CD4-positive, alpha-beta T cell treated with Interferon gamma for 1 hour (primary cell): ENCODE measurements around the gene C19orf47.
A peak's percentile ranks its signal among the peaks of the same experiment; 100 is the strongest.
"Not testable (repeated sequence)": the region's sequence is repeated elsewhere in the genome, so short reads cannot be mapped to it uniquely, and the experiment has no call there.

Experiments
- DNase-seq: peaks from one replicate; pipeline ENCODE4 v3.0.0-alpha.2; 2020

Gene C19orf47

DNA sequence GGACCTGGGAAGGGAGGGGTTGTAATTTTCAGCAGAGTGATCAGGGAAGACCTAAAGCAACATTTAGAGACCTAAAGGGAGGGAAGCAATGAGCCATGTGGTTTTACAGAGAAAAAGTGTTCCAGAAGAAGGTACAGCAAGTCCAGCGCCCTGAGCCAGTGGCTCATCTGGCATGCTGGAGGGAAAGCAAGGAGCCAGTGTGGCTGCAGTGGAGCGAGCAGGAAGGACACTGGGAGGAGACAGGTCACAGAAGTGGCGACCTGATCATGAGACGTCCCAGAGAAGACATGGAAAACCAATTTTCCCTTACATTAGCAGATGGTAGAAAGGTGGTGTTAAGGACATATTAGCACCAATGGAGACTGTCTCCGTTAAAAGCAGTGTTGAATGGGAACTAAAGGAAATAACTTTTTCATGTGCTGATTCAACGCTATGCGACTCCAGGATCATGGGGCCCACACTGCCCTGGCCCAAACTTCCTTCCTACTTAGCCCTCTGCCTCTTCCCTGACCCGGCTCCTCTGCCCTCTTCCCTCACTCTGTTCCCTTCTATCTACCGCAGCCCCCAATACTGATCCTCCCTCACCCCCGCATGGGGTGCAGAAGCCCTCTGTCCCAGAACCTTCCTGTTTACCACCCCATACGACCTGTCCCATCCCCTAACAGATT lies 5.4 kb downstream of the C19orf47 start:
- DNase-seq, result no peak

DNA sequence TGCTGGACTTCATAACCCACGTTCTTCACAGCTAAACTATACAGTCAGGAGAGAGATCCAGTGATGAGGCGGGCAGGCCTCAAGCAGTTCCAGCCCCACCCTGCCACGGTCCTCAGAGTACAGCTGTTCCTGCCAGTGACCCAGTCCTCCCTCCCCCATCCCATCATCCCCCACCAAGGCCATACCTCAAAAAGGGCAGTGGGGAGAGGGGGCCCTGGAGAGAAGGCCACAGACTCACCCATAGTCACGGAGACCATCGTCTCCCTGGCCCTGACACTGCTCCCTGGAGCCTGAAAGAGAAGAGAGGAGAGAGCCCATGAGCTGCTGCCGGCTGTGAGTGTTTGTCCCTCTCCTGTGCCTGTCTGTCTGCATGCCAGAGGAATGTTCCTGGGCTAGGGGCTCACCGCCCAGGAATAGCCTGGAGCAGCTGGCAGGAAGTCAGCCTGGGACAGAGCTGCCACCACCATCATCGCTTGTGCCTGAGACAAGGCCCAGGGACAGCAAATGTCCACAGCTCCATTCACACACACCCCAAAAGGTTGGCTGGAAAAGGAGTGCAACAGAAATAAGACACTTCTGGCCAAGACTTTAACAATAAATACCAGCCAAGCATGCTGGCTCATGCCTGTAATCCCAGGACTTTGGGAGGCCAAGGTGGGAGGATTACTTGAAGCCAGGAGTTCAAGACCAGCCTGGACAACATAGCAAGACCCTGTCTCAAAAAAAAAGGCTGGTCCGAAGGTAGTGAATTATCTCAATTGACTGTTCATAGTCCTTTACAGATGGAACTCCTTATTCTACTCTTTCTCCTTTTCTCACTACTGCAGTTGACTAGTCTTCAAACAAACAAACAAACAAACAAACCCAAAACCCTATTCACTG lies 6.4 kb downstream of the C19orf47 start:
- DNase-seq, result no peak

DNA sequence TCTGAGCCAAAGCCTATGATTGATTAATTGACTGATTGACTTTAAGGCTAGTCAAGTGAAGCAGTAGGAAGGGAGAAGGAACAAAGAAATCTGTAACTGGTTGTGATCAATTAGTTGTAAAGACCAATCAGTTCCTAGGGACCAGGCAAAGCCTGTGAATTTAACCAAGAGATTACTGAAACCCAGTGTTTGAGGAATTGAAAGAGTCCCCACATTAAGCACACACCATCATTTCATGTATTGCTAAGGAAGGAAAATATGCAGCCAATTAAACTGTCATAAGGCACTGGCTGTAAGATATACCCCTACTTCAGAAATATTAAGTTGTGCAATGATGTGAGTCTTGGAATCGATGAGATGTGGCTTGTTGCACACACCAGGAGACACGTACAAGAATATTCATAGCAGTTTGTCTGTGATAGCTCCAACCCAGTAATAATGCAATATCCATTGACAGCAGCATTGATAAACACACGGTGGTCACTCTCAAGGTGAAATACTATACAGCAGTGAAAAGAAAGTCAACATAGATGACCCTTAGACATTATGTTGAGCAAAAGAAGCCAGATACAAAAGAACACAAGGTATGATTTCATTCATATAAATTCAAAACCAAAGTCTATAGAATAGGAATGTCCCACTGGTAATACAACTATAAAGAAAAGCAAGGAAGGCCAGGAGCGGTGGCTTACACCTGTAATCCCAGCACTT lies 9.0 kb downstream of the C19orf47 start:
- no peak for DNase-seq

DNA sequence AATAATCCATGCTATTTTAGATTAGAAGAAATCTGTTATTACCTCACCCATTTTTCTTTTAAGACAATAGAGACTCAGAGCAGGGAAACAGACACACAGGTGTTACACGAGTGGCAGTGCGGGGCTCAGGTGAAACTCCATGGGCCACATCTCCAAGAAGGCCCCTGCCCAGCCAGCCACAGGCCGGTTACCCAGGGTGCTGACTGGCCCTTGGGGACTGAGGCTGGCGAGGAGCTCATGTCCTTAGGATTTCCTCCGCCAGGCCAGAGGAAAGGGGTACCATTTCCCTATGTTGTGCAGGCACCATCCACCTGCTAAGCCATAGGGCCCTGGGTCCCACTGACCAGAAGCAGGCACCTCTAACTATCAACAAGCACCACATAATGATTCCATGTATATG lies 10.6 kb downstream of the C19orf47 start:
- DNase-seq, result no peak

DNA sequence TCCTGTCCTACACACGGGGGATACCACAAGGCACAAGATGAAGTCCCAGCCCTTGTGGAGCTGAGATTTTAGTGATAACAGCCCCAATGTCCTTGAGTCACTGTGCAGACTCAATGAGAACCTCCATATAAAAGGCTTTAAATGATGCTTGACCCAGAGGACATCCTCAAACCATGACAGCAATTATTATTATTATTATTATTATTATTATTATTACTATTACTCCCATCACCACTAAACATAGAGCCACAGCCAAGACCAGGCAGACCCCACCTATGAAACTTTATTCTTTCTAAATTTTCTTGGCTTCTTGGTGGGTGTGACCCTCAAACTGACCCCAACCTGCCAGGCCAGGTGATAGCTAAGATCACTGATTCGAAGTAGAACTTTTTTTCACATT lies 11.1 kb downstream of the C19orf47 start:
- no peak for DNase-seq

- no peak for DNase-seq
Measured at GRCh38 chr19:40336601-40336900, 11.6 kb downstream of the C19orf47 start.

DNA sequence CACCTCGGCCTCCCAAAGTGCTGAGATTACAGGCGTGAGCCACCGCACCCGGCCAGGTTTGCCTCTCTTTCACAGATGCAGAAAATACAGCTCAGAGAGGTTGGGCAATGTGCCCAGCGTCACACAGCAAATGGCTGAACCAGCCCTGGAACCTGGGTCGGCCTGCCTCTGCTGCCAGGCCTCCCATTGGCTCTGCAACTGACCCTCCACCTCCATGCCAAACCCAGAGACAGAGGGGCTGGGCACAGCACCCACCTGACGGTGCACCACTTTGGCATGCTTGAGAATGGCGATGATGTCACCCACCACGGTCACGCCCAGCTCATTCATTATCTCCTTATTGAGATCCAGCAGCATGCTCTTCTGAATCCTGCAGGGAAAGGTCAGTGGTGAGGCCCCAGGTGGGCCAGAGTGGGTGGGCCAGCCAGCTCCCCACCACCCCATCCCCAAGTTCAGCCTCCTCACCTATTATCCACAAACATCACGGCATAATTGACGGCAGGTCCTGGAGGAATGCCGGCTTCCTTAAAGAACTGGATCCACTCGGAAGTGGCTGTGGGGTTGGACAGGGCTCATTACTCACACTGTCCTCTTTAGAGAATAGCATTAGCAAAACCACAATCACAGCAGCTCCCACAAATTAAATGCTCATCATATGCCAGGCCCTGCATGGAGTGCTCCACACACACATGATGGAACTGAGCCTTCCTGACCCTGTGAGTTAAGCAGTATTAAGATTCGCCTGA lies 12.2 kb downstream of the C19orf47 start:
- no peak for DNase-seq

DNA sequence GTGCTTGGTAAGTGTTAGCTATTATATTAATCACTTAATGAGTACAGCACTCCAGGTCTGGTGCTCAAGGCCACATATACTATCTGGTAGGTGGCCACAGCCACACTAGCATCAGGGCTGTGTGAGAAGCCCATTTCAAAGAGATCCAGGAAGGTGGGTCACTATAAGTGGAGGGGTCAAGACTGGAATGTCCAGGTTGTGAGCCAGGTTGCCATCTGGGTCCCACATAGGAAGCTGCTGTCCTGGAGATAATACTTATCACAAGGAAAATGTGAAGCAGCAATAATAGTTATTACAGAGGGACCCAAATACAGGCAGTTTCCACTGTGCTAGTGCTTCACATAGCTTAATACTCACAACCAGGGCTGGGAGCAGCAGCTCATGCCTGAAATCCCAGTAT lies 13.1 kb downstream of the C19orf47 start:
- no peak for DNase-seq

DNA sequence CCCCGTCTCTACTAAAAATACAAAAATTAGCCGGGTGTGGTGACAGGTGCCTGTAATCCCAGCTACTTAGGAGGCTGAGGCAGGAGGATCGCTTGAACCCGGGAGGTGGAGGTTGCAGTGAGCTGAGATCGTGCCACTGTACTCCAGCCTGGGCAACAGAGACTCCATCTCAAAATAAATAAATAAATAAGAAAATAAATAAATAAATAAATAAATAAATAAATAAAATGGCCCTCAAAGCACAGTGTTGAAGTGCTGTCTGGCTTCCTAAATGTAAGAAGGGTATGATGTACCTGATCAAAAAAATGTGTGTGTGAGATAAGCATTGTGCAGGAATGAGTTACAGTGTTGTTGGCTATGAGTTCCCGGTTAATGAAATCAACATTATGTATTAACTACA lies 15.1 kb downstream of the C19orf47 start:
- DNase-seq, result not testable (repeated sequence)

DNA sequence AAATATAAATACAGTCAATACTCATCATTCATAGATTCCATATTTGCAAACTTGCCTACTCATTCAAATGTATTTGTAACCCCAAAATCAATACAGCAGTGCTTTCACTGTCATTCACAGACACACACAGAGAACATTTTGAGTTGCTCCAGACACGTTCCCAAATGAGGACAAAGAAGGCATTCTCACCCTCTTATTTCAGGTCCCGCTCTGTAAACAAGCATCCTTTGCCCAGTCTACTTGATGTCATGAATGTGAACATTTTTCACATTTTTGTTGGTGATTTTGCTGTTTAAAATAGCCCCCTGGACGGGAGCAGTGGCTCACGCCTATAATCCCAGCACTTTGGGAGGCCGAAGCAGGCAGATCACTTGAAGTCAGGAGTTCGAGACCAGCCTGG lies 15.5 kb downstream of the C19orf47 start:
- no peak for DNase-seq

- peak; percentile 13 for DNase-seq
Measured at GRCh38 chr19:40331052-40331451, 17.1 kb downstream of the C19orf47 start.

DNA sequence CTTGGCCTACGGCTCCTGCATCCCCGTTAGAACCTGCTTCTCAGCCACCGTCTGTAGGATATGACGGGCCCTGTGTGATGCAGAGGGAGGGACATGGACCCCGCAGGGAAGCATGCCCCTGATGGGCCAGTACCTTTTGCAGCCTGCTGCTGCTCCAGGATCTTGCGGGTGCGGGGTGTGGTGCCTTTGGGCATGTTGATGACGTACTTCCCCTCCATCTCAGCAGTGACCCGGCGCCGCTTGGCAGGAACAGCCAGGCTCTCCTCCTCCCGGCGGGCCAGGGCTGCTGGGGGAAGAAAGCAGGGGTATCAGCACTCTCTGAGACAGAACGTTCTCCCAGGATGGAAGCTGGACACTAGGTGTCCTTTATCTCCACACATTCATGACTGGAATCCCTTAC lies 22.0 kb downstream of the C19orf47 start:
- no peak for DNase-seq

DNA sequence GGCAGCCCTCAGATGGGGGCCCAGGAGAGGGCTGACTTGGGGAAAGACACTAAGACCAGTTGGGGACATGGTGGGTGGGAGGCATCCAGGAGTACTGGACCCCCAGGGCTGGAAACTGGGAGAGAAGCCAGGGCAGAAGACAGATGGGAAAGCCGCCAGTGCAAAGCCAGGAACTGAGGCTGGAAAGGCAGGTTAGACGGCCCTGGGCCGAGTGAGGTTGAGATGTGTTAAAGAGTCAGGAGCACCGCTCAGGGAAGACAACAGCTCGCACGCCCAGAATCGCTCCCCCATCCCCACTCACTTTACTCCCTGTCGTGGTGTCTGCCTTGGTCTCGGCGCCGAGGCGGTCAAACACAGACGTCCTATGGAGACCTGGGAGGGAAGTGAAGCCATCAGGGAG lies 24.5 kb downstream of the C19orf47 start:
- DNase-seq, result no peak

GRCh38 chr19:40322951-40323615 lies 25.1 kb downstream of the C19orf47 start:
- DNase-seq, result no peak

GRCh38 chr19:40322271-40322610 lies 26.0 kb downstream of the C19orf47 start:
- no peak for DNase-seq

DNA sequence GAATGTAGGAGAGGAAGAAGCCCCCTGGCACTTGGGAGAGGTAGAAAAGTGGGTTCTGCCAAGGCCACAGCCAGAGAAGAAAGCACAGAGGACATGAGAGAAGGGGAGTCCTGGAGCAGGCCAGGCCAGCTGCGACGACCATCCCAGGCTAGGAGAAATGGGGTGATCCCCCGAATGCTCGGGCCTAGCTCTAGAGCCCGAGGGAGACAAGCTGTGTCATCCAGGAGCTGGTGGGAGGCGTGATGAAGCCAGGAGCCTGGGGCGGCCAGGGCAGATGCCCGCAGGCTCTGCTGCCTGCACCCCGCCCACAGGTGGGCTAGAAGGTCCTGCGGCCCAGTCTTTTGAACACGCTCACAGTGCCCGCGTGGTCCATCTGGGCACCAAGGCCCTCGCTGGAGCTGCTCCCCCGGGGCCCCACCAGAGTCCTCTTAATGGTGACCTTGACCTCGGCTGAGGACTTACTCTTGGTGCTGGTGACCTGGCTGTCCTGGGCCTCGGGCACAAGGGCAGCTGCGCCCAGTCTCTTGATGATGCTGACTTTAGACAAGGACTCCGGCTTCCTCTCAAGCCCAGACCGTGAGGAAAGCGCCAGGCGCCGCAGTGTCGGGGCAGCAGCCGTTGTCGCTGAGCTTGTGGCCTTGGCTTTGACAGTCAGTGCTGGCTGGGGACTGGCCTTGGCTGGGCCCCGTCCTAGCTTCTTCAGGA lies 26.5 kb downstream of the C19orf47 start:
- DNase-seq, result no peak

GRCh38 chr19:40321076-40321475 lies 27.1 kb downstream of the C19orf47 start:
- no peak for DNase-seq

DNA sequence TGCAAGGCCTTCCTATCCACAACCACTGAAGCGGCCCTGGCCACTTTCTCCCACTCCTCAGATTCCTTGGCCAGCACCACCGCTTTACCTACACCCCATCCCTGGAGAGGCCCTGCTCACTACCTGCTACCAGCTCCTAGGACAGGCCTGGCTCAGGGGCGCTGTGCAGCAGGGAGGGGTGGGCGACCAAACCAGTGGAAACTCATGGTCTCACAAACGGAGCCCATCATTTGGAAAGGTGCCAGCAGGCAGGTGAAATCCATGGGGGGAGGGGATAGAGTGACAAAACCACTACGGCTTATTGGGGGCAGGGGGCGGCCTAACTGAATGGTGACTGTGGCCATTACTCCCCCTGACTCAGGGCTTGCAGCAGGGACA lies 27.6 kb downstream of the C19orf47 start:
- no peak for DNase-seq

DNA sequence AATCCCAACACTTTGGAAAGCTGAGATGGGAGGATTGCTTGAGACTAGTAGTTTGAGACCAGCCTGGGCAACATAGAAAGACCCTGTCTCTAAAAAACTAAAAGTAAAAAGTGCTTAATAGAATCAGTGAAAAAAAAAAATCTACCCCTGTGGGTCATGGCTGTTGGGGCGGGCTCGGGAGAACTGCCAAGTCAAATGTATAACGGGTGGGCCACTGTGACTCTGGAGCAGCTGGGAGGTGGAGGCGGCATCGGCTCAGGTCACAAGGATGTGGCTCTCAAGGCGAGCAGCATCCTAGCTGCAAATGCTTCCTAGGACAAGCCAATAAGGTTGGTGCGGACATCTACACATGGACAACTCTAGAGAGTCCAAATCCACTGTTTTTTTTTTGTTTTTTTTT lies 30.9 kb downstream of the C19orf47 start:
- DNase-seq, result no peak

GRCh38 chr19:40315812-40316470 lies 32.3 kb downstream of the C19orf47 start:
- DNase-seq, result no peak

- DNase-seq, result no peak
Measured at GRCh38 chr19:40314656-40315055, 33.5 kb downstream of the C19orf47 start.
